ENCODE data around the gene KIF25. TPM values are rescaled to one million over a fixed set of nuclear protein-coding genes. Genes with fewer than 3 reads are reported as not detected.

KIF25 gene
- total RNA-seq, 2 experiments from 2014 or later: not detected

GRCh38 chr6:167995302-167995701 is 2.2 kb upstream of the KIF25 start:
- peaks cover 3% of the 10 kb centered on the region for H3K27me3 Mint-ChIP-seq
- H3K27ac Mint-ChIP-seq: peak overlapping the region; percentile 34
- no peak for TF ChIP-seq CTCF (IDR thresholded peaks at IDR 0.05)
- DNase-seq (no peak), ATAC-seq (no peak)
- peaks cover 3% of the 10 kb centered on the region for H3K36me3 Mint-ChIP-seq (ENCODE audit: low read depth)
- H3K9me3 Mint-ChIP-seq: peaks cover 5% of the 10 kb centered on the region
- peaks cover 2% of the 10 kb centered on the region for H3K4me1 Mint-ChIP-seq (ENCODE audit: low read depth)
- CTCF ChIA-PET: no interaction called here
- intact Hi-C loops (cut with micrococcal nuclease): no loop called here
- no peak overlapping the region for H3K4me3 Mint-ChIP-seq
- POLR2A ChIA-PET: no interaction called here

DNA sequence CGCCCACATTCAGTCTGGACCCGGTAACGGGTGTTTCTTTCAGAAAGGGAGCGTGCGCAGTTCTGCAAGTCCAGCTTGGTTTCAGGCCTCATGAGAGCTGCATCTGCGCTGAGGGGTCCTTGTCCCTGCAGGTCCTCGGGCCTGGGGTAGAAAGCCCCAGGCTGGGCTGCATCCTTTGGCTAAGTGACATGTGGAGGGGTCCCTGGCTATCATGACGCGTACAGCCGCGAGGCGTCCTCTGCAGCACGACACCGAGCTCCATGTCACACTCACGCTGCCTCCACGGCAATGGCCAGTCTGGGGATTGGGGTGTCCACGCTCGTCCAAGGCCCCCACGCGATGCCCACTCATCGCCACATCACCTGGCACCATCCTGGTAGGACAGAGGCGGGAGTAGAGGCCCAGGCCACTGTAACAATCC is 1.7 kb upstream of the KIF25 start:
- intact Hi-C loops (cut with micrococcal nuclease): no loop called here
- POLR2A ChIA-PET: no interaction called here
- peaks cover 3% of the 10 kb centered on the region for H3K36me3 Mint-ChIP-seq (ENCODE audit: low read depth)
- DNase-seq (no peak), ATAC-seq (no peak)
- H3K9me3 Mint-ChIP-seq: peaks cover 5% of the 10 kb centered on the region
- H3K4me3 Mint-ChIP-seq: peak overlapping the region; percentile 33
- peaks cover 2% of the 10 kb centered on the region for H3K4me1 Mint-ChIP-seq (ENCODE audit: low read depth)
- TF ChIP-seq CTCF (IDR thresholded peaks at IDR 0.05): no peak
- no peak overlapping the region for H3K27ac Mint-ChIP-seq
- H3K27me3 Mint-ChIP-seq: peaks cover 3% of the 10 kb centered on the region
- CTCF ChIA-PET: no interaction called here

- peaks cover 2% of the 10 kb centered on the region for H3K4me1 Mint-ChIP-seq (ENCODE audit: low read depth)
- ATAC-seq: peak; percentile 49
- CTCF ChIA-PET: no interaction called here
- peaks cover 5% of the 10 kb centered on the region for H3K9me3 Mint-ChIP-seq
- no peak for TF ChIP-seq CTCF (IDR thresholded peaks at IDR 0.05)
- H3K4me3 Mint-ChIP-seq: peak overlapping the region; percentile 33
- H3K27me3 Mint-ChIP-seq: peaks cover 3% of the 10 kb centered on the region
- POLR2A ChIA-PET: no interaction called here
- peaks cover 3% of the 10 kb centered on the region for H3K36me3 Mint-ChIP-seq (ENCODE audit: low read depth)
- intact Hi-C loops (cut with micrococcal nuclease): no loop called here
- peak; percentile 39 for DNase-seq
- H3K27ac Mint-ChIP-seq: no peak overlapping the region
Observed at GRCh38 chr6:167996424-167997199, 859 bp upstream of the KIF25 start.

GRCh38 chr6:167998215-167998614 is 744 bp downstream of the KIF25 start:
- H3K4me3 Mint-ChIP-seq: no peak overlapping the region
- H3K27me3 Mint-ChIP-seq: peaks cover 3% of the 10 kb centered on the region

More at GRCh38 chr6:167998215-167998614, 744 bp downstream of the KIF25 start:
- DNase-seq (no peak), ATAC-seq (no peak)
- H3K9me3 Mint-ChIP-seq: peaks cover 5% of the 10 kb centered on the region
- ChIA-PET POLR2A (interaction anchor here (0.6 kb wide), 1 partner anchor 110 kb away, joined by 3 read pairs; no protein-coding TSS in a partner anchor), CTCF (no interaction called here)
- peaks cover 3% of the 10 kb centered on the region for H3K36me3 Mint-ChIP-seq (ENCODE audit: low read depth)
- intact Hi-C loops (cut with micrococcal nuclease): no loop called here
- TF ChIP-seq CTCF (IDR thresholded peaks at IDR 0.05): no peak
- peaks cover 2% of the 10 kb centered on the region for H3K4me1 Mint-ChIP-seq (ENCODE audit: low read depth)
- no peak overlapping the region for H3K27ac Mint-ChIP-seq

Data from activated CD8-positive, alpha-beta T cell treated with anti-CD3 and anti-CD28 coated beads for 36 hours (primary cell).